NCI-H187 (cell line): ENCODE data around the gene ANGPTL2.

Experiments
- DNase-seq, 2 experiments: peaks; one replicate each; lab custom pipeline; 2025; lab: John Stamatoyannopoulos, UW

Gene ANGPTL2

DNA sequence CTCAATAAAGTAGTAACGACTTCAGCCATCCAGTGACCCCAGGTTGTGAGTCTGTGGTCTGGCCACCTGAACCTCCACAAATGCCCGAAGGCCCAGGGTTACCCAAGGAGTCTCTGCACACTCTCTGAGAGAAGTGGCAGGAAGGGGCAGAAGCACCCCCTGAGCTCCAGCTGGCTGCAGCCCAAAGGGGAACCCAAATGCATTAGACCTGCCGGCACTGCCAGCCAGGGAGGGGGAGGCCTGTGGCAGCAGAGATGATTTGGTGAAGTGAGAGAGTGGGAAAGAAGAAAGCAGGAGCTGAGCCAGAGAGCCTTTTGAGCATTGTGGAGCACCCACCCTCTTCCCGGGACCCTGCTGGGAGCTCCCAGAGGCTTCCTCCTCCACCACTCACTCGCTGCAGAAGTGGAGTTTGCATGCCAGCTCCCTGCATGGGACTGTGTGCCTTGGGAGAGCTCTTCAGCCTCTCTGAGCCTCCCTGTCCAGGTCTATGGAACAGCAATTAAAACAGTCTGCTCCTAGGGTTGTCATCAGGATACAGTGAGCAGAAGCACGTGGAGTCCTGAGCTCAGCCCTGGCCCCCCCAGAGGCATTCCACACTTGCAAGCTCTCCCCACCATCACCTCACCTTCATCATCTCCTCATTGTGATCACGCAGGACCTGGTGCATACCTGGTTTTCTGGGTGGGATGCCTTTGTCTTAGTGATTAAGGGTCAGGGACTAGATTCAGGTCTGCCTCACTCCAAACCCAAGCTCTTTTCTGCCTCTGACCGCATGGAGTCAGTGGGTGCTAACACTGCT lies 13.8 kb upstream of the ANGPTL2 start:
- no peak for DNase-seq

DNA sequence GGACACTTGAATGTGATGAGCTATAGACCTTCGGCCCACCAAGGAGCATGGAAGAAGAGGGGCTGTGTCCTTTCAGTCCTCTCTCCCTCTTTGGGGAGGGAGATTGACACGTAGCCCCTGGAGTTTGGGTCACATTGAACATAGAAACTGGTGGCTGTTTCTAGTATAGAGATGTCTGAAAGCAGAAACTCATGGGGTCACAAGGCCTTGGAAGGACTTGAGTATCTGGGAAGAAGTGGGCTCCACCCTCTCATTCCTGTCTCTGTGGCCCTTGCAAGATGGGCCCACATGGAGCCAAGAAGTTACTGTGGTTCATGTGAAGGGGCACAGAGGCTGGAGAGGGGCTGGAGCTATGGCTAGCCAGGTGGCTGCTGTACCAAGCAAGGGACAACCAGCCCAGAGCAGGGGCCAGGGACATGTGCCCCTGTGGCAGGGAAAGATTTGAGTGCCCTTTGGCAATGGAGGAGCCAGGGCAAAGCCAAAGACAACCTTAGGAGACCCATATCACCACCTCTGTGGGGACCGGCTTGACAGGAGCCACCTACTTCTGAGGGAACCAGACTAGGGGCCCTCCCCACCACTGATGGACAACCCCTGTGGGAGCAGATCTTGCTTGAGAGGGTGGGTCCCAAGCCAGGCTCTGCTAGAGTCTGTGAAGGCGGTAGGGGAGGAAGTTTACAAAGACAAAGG lies 12.8 kb upstream of the ANGPTL2 start:
- no peak for DNase-seq

DNA sequence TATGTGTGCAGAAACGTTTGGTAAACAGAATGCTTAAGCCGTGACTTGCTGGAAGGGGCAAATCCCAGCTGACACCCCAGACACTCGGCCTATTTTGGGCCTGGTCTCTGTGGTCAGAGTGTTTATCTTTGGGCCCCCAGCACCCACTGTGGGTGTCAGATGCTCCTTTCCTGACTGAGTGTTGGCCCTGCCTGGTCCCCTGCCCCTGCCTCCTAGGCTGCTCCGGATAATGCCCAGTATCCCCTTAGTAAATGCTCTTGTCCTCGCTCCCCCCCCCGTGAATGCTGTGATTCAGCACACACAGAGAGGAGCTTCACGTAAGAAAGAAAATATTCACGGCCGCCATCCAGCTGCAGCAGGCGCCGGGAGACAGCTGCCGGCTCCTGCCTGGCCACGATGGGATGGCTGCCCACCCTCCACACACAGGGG lies 11.3 kb upstream of the ANGPTL2 start:
- DNase-seq = no peak

DNA sequence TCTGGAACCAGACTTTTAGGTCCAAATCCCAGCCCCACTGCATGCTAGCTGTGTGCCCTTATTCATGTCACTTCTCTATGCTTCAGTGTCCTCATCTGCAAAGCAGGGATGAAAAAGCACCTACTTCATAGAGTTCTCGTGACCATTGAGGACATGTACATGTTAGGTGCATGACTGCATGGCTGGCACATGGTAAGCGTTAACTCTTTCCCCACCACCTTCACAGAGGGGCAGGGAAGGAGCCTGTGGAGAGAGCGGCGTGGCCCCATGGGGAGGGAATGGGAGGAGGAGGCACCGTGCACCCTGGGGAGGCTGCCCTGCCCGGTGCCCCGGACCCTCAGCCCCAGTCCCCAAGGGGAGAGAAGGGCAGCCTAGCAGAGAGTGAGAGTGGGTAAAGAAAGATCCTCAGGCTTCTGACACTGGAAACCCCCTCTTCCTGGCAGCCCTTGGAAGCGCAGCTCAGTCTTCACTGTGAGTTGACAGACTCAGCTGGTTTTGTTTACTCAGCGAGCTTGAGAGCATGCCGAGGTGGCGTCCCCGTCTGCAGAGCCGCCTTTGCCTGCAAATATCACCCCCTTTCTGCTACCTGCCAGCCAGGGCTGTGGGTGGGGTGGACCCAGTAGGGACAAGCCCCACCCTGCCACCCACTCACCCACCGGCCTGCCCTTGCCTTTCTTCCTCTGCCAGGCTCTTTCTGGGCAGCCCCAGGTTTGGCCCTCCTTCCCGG lies 10.6 kb upstream of the ANGPTL2 start:
- peak in 1 of 2 experiments; percentile 38 for DNase-seq

- DNase-seq = no peak
These were observed 9.9 kb upstream of the ANGPTL2 start for GRCh38 chr9:127132375-127132774.

DNA sequence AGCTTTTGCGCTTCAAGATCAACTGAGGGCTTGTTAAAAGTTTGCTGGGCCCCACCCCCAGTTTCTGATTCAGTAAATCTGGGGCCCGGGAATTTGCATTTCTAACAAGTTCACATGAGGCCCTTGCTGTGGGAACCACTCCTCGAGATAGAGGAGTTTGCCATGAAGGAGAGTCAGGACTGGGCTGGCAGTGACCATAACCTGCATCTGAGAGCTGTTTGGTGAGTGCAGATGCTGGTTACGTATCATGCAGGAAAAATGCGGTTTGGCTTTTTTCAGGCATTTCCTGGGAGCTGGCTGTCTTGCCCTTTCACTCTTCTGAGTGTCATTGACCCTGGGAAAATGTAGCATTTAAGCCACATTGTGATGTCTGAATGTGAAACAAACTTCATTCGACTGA lies 9.4 kb upstream of the ANGPTL2 start:
- DNase-seq = no peak

DNA sequence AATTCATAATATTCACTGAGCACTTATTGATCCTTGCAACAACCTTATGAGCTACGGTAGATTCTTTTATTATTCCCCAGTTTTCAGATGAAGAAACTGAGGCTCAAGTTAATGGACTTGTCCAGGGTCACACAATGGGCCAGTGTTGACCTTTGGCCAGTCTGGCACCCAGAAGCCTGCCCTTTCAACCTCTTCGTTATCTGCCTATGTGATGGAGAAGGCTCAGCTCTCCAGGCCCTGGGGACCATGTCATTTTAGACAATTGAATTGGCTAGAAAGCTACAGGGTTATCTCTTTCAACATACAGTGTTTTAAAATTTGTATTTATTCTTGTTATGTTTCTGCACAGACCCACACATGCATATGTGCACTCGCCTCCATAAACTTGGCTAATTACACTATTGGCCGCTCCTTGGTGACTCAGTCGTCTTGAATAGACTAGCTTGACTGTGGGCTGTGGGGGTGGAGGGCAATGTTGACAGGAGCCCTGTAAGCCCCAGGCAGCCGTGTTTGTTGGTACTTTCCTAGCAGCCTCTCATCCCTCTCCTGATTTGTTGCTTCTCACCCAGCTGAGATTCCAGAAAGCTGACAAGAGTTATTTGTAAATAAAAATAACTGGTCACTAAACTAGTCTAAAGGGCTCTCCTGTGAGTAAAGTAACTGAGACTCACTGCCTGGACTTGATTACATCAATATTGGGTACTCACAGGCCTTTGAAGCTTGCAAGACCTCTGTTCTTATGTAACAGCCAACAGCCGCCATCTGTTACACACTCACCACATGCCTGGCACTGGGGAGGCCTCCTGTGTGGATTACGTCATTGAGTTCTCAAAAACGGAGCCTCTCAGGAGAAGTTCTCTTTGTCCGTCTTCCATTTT lies 8.5 kb upstream of the ANGPTL2 start:
- no peak for DNase-seq

DNA sequence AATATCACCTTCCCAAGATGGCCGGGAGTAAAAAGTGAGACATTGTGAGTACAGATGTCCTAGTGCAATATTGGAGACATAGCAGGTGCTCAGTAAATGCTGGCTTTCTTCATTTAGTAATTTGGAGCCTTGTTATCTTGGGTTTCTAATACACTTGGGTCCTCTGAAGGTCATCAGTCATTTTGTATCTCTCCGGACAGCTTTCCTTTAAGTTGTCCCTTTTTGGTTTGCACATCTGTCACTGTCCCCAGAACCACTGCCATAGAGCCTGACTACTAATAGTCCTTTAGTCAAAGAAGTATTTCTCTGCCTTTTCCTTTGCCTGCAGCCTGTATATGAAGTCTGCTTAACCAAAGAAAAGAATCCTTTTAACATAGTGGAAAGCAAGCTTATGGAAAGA lies 7.8 kb upstream of the ANGPTL2 start:
- DNase-seq = no peak

DNA sequence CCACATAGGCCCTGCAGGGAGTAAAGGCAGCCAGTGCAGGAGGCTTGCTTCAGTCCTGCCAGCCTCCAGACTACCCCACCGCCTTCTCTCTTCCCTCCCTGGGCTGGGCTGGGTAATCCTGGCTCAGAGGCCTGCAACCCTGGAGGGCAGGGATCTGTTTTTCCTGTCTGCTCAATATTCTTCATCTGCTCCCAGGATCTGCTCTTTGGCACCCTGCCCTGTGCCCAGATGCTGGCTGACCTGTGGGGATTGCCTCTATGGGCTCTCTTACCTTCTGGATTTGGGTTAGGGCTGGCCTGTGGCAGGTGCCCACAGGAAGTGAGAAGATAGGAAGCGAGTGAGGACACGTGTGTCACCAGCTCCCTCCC lies 7.3 kb upstream of the ANGPTL2 start:
- DNase-seq = no peak

GRCh38 chr9:127129073-127129717 lies 6.8 kb upstream of the ANGPTL2 start:
- DNase-seq = no peak

DNA sequence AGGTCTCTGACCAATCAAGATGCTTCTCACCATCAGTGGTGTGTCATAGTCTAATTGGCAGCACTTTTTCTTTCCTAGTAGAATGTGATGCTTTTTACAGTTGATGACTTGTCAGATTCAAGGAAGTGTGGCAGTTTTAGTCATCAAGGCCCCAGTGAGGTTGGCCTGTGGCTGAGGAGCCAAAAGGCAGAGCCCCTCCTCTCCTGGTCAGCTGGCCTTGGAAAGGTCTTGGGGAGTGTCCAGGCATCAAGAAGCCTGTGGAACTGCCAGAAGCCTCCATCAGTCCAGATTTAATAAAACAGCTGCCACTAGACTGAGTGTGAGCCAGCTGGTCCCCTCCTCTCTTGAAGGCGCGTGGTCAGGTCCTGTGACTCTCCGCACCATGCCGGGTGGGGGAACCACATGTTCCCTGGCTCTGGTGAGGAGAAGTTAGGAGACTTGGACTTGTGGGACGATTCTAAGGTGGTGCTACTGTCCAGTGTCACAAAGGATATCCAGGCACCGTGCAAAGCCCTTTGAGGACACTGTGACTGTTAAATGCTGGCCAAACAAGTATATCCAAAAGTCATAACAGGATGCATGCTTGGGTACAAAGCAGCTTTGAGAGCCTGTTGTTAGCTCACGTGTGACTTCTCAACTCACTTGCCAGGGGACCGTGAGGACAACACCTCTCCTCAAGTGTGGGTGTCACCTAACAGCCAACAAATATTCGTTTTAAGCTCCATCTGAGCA lies 6.1 kb upstream of the ANGPTL2 start:
- DNase-seq = no peak

GRCh38 chr9:127126971-127127370 lies 4.5 kb upstream of the ANGPTL2 start:
- DNase-seq = no peak

- DNase-seq = no peak
These were observed 2.4 kb upstream of the ANGPTL2 start for GRCh38 chr9:127124792-127125191.

DNA sequence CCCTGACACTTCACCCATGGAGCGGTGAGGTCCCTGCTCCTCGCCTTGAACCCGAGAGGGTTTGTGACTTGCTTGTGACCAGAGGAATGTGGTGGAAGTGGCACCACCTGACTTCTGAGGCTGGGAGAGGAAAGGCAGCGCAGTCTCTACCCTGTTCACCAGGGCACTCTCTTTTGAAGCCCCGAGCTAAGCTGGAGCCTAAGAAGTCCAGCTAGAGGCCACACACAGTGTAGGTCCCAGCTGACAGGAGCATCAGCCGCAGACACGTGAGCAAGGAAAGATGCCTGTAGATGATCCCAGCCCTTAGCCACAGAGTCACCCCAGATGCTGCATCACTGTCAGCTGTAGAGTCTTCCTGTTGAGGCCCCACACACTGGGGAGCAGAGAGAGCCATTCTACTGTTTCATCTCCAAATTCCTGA lies 1.7 kb upstream of the ANGPTL2 start:
- no peak for DNase-seq

DNA sequence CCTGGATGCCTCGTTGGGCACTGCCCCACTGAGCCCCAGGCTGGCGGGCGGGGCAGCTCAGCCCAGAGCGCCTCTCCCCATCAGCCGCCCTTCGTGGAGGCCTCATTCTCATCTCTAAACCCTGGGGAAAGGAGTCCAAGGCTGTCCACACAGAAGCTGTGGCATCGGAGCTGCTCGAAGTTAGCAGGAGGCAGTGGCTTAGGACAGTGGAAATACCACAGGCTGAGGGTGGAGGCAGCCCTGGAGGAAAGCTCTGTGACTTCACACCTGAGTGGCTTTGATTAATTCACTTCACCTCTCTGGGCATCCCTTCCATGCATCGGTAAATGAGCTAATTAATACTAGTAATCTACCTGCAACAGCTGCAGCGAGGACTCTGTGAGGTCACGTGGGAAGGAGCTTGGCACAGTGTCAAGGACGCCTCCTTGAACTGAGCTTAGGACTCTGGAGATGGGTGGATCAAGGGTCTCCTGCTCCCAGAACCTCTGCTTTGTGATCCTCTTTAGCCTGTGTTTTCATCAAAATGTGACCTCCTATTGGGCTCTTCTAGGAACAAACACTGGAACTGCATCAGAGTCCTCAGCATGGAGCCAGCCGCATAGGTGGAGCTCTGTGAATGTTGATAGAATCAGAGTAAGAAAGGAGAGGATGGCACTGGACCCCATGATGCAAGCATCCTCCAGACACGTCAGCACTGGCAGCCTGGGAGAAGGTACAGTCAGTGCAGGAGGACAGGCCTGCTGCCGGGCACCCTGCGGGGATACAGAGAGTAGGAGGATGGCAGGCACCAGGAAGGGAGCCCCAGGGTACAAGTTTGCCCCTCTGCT lies 842 bp upstream of the ANGPTL2 start:
- DNase-seq = peak; percentile 22 to 29

DNA sequence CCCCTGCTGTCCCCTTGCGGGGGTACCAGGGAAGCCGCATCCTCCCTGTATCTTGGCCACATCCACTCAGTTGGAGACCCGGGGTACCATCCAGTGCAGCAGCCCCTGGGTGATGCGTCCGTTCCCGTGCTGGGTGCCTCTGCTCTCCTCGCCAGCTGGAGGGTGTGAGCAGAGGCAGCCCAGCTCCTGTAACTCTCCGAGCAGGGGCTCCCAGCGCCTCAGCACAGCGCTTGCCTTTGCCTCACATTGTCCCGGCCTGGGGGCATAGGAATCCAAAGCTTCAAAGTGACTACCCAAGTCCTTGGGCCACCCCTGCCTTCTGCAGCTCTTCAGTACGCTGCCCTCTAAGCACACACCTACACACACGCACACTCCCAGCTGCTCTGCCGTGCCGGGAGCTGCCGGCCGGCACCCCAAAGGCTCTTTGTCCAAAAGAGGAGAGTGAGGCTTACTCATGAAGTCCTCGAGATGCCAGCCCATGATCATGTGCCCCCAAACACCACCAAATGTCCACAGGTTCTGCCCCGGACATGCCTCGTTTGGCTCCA lies 733 bp downstream of the ANGPTL2 start:
- no peak for DNase-seq

DNA sequence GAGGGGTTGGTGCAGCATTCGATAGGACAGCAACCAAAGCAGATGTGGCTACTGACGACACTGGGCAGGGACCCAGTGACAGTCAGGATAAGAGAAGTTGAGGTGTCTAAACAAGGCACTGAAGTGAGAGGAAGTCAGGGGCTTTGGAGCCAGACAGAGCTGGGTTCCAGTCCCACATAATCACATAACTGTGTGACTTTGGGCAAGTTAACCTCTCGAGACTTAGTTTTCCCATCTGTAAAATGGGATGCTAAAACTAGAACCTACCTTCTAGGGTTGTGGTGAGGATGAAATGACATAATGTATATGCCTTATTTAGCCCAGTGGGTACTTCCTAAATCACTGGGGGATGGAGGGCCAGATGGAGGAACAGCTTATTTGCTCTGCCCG lies 3.1 kb downstream of the ANGPTL2 start:
- no peak for DNase-seq

DNA sequence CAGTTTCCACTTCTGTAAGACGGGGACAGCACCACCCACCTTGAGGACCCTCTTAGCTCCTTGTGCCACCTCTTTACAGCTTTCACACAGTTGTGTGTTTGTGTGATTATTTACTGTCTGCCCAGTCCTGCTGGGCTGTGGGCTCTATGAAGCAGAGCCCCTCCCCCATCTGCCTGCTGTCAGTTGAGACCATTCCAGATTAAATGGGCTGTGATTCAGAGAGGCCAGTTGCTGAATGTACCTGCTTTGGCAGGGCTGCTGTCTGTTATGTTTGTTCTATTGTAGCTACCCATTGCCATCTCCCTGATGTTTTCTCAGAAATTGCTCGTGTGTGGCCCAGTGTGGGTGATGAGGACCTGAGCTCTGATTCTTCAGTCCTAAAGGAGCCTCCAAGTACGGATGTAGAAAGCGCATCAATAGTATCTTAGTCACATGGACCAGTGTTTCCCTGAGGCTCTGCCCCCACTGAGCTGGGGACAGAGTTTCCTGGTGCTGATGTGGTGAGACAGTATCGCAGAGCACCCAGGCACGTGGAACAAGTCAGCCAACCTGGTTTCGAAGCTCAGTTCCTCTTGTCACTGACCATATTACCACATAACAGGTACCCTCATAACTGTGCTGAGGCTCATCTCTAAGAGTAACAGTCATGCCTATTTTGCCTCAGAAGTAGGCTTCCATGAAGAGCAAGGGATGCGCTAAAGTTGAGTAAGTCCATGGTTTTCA lies 3.7 kb downstream of the ANGPTL2 start:
- DNase-seq = no peak

- DNase-seq = no peak
These were observed 4.6 kb downstream of the ANGPTL2 start for GRCh38 chr9:127117801-127118200.
